Activated CD8-positive, alpha-beta memory T cell treated with anti-CD3 and anti-CD28 coated beads for 24 hours (primary cell): ENCODE data around the gene SLC14A1.

Source experiments
- DNase-seq: peaks from one replicate; pipeline ENCODE4 v3.0.0-alpha.2; 2020

Gene SLC14A1

DNA sequence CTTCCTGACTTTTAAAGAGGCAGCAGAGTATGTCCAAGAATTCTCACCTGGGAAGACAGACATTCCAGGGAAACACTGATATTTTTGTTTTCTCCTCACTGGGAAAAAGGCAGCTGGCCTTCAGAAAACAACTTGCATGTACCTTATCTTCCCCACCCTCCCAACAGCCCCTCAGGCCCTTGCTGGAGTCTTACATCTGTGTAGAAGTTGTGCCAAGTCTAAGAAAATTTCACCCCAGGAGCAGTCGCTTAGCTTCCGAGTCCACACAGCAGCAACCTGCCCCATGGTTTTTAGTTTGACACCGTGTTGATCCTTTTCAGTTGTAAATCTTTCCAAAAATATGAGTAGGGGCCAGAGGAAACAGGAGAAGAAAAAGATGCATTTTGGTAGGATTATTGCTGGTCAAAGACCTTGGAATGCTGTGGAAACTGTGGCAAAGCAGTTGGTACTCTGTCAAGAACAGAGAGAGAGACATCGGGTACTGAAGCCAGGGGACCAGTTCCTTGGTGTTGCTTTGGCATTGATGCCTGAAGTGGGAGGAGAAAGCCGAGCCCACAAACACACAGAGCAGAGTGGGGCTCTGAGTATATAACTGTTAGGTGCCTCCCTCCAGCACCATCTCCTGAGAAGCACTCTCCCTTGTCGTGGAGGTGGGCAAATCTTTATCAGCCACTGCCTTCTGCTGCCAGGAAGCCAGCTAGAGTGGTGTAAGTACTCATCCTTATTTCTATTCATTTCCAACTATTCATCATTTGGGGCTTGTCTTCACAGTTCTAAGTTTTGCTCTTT, at the start of gene SLC14A1:
TSS of gene SLC14A1 (plus strand) at position 615 of the 789 bp plus-strand sequence. CDS start 6,140 bp downstream, outside the sequence.
- no peak for DNase-seq

DNA sequence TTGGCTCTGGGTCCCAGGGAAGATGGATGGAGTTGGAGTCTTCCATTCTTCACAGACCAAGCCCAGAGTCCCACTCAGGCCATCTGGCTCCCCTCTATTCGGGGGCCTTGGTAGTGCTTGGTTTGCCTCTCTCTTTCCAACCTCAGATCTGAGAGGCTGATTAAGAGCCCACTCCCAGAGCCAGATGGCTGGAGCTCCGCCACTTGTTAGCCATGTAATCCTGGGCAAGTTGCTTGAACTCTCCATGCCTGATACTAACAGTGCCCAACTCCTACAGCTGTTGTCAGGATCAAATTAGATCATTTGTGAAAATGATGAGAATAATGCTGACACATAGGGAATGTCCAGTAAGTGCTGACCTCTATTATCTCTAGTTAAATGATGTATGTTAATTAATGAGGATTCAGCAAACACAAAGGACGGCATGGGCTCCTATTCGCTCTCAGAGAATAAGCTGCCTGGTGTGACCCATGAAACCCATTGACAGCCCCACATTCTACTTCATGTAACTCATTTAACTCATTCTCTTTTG, 46.6 kb upstream of the SLC14A1 start:
- peak; percentile 24 for DNase-seq

DNA sequence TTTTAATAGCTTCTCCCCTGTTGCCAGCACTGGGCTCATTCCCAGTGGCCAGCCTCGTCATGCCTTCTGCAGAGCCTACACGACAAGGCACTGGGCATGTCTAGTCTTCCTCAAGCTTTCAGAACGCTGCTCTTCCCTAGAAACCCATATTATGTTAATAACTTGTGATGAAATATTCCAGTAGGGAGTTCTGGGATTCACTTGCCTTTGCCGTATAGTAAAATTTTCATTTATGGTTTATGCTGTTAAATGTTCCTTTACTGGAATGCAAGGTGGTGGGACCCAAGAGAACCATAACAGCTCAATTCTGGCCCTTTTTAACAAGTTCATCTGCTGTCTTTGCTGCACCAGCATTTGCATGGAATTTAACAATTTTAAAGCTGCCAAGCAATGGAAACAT, 45.5 kb upstream of the SLC14A1 start:
- no peak for DNase-seq

DNA sequence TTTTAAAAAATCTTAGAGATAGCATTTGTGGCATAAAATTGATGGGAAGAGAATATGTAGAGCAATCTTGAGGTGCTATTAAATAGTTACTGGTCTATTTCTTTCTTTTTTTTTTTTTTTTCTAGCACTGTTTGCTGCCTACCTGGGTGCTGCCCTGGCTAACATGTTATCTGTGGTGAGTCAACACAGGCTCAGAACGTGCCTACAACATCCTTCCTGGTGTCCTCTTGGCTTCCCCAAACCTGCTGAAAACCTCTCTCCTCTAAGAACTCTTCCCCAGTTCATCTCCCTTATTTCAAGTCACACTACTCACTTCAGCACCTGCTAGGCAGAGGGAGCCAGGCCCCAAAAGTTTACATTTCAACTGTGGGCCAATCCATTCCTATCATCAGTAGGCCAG, 45.1 kb upstream of the SLC14A1 start:
- DNase-seq: peak; percentile 28

DNA sequence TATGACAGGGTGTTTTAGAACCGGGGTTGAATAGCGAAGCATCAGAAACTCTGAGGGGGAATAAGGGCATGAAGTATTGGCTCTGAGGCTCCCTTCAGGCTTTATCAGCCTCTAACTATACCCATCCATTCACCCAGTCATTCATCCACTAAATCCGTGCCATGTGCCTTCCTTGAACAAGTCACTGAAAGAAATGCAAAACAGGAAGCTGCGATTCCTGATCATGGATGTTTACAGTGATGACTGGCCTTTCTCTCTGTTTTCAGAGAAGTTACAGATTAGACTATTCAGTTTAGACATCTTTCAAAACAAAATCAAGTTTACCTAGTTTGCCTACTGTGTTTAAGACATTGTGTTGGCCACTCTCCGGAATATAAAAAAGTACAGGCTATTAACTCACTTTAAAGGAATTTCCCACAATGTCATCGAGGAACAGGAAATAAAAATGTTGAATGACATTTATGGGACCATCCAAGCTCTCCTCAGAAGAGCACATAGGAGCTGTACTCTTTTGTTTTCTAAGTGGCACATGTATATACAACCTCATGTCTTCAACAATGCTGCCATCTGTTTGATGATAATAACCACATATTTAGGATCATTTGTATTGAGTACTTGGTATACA, 43.8 kb upstream of the SLC14A1 start:
- peak; percentile 11 for DNase-seq

DNA sequence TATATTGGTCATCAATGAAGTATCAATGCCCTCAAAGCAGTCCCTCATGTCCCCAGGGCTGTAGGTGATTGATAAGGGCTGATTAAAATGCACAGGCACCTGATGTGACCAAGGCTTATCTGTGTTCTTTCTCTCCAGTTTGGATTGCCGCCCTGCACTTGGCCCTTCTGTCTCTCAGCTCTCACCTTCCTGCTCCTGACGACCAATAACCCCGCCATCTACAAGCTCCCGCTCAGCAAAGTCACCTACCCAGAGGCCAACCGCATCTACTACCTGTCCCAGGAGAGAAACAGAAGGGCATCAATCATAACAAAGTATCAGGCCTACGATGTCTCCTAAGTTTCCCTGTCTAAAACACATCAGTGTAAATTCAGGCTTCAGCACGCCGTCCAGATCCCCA, 41.8 kb upstream of the SLC14A1 start:
- peak; percentile 52 for DNase-seq

DNA sequence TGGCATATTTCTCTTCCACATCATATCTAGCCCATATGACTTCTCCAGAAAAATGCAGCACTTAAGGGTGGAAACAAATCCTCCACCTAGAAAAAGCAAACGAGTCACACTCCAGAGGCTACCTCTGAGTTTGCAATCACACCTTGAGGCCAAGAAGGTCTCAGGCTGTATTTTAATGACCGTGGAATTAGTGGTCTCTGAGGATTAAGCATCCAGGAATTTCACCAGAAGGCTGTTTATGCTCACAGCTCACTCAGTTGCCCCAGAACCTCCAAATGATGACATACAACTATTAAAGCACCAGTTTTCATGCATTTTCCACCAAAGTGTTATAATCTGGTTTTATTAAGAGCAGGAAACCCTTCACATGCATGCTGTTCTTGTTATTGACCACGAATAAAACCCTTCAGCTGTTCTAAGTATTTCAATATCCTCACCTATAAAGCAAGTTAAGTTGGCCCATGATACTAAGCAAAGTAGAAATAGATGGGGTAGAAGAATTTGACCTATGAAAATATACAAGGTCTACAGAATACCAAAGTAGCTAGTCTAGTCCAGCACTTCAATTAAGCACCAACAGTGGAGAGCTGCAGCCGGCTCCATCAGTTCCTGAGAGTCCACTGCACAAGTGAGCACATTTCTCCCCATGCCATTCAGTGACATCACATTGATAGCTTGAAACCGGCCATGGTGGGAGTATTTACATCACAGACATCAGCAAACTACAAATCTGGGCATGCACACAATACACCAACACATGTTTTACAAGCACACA, 39.5 kb upstream of the SLC14A1 start:
- no peak for DNase-seq

DNA sequence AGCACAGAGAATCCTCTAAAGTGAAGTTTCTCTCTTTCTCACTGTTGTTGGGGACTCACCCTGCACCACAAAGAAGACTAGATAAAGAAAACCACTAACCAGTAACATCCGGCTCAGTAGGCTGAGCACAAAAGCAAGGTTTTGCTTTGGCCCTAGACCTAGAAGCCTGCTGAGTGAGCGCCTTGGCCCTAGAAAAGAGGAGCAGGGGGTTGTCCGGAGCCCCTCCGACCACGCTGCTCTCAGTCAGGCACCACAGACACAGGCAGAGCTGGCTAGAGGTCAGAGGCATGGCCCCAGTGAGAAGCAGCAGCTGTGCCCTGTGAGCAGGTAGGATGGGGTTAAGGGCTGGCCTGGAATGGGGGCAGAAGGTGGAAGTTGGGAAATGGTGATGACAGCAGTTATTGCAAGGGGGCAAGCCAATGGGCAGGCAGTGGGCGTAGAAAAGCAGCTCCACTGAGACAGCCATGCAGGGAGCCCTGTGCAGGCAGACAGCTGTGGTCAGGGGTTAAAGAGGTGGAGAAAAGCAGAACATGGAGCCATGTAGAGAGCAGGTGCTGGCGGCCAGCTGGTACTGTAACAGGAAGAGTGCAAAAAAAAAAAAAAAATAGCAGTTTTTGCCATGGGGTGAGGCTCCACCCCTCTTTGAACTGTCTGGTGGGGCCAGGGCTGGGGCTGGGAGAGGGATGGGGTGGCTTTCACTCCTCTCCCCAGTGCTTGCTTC, 36.9 kb upstream of the SLC14A1 start:
- peak; percentile 76 for DNase-seq

DNA sequence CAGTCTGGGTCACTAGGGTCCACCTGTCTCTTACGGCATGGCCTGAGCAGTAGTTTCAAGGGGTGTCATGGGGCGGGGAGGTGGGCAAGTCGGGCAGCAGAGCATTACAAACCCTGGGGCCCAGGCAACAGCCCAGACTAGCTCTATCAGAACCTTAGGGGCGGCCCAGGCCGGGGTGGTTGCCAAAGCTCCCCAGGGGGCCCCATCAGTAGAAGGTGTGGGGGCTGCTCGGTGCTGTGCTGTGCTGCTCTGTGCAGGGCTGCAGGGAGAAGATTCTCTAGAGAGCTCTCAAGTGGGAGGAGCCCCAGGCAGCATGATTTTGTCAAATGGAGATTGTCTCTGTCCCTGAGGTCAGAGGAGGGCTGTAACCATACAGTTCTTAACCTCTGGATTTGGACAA, 36.4 kb upstream of the SLC14A1 start:
- DNase-seq: peak; percentile 67

DNA sequence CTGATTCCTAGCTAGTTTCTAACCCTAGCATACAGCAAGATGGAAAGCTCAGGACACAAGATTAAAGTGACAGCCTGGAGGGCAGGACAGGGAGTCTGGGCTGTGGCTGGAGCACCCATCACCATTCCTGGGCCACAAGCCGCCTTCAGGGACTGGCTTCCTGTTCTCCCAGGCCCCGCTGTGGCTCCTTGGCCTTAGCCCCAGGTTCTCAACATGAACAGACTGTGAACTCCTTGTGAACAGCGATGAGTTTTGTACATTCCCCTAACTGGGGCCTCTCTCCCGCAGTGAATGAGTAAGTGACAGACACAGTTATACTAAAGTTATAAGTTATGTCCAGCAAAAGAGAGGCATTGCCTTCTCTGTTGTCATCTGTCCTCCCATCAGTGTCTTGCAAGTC, 35.9 kb upstream of the SLC14A1 start:
- DNase-seq: no peak

DNA sequence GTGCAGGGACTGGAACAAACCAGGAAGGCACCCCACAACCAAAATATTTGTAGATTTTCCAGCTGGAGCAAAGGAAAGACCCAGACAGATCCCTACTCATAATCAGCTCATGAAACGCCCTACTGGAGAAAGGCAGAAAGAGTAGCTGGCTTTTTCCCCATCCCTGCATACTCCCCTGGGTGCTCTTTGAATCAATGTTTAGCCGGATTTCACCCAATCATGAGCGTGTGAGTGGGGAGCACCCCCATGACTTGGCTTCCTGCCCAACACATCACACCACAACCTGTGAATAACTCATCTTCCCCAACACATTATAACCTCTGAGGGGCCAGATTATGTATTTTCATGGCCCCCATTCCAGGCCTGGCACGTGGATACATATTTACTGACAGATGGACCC, 35.1 kb upstream of the SLC14A1 start:
- peak; percentile 81 for DNase-seq

DNA sequence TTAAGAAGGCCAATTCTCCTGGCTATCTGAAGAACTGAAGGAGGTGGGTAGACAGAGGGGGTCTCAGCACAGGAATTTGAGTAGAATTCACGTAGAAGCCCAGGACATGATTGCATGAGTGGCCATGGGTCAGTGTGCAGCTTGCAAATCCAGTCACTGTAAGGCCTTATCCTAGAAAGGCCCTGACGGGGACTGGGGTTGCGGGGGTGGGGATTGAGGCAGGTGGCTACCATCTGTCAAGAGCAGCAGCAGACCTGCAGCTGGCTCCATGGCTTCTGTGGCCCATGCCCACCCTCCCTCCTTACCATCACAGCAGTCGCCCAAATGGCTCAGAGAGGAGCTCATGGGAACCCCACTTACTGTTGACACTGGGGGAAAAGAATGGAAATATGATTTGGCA, 34.6 kb upstream of the SLC14A1 start:
- DNase-seq: no peak

DNA sequence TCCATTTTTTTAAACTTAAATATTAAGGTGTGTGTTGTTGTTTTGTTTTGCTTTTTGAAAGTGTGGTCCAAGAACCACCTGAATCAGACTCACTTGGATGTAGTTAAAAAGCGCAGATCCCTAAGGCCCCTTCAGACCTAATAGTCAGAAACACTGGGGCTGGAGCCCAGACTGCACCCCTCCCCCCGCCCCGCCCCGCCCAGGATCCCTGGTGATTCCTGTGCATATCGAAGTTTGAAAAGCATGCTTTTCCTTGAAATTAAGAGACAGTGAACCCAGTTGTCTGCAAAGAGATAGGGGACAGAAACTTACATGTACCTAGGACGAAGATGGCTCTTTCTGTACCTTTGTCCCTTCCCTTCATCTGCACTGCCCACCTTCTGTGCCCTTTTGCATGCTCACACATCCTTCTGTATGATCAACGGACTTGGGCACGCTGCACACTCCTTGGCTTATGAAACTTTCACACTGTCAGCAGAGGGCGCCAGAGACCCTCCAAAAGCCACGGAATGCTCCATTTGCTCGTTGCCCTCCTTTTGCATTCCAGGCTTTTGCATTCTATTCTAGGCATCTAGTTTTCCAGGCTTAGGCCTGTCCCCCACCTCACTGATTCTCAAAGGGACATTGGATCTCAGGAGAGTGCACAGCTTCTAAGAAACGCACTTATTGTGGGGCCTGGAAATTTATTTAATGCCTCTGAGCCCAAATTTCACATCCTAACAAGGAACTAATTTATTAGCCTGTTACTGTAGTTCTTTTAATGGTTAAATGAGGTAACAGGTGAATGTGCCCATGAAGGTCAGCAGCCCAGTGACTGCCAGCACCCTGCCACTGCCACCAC, 32.8 kb upstream of the SLC14A1 start:
- DNase-seq: peak; percentile 91

DNA sequence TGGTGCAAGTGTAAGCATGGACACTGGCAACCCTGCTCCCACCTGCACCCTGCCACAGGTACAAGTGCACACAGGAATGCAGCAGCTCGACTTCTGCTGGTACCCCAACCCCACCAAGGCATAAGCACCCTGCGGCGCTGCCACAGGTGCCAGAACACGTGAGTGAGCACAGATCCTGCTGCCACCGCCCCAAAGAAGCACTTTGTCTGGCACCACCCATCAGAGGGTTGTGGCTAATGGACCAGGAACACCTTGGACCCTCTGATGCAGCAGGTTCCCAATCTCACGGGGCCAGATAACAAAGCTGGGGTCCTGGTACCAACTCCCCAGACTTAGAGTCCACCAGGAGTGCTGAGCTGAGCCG, 32.2 kb upstream of the SLC14A1 start:
- no peak for DNase-seq

DNA sequence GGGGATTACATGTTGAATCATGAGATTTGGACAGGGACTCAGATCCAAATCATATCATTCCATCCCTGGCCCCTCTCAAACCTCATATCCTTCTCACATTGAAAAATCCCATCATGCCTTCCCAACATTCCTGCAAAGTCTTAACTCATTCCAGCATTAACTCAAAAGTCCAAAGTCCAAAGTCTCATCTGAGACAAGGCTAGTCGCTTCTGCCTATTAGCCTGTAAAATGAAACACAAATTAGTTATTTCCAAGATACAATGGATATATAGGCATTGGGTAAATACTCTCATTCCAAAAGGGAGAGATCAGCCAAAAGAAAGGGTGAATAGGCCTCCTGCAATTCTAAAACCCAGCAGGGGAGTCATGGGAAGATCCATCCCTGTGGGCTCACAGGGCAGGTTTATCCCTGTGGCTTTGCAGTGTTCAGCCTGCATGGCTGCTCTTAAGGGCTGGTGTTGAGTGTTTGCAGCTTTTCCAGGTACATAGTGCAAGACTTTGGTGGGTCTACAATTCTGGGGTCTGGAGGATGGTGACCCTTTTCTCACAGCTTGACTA, 21.2 kb upstream of the SLC14A1 start:
- DNase-seq: no peak

DNA sequence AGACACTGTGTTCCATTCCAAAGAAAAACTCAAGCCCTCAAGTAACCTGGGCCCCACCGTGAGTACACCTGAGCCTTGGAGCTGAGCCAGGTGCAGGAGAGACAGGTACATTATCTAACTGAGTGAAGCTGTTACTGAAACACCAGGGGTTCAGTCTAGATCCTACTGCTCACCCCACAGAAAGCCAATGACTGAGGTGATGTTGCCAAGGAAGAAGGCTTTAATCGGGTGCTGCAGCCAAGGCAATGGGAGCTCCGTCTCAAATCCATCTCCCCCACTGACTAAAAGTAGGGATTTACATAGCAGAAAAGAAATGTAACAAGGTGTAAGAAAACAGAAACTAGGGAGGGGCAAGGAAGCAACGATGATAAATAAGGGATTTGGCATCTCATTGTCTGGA, 15.2 kb upstream of the SLC14A1 start:
- no peak for DNase-seq

DNA sequence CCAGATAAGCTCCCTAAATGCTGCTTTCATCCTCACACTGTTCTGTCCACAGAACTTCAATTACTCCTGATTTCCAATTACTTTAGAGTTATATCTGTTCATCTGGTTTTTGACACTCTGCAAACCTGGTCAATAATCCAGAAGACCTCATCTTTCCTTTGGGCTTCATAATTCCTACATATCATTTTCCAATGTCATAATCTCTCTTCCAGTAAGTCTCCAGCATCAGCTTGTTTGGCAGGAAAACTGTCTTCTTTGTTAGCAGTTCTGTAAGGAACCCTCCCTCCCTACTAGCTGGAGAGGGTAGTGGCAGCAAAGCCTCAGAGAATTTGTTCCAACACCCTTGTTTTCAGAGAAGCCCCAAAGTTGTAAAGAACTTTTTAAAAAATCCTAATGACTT, 11.9 kb upstream of the SLC14A1 start:
- DNase-seq: no peak

DNA sequence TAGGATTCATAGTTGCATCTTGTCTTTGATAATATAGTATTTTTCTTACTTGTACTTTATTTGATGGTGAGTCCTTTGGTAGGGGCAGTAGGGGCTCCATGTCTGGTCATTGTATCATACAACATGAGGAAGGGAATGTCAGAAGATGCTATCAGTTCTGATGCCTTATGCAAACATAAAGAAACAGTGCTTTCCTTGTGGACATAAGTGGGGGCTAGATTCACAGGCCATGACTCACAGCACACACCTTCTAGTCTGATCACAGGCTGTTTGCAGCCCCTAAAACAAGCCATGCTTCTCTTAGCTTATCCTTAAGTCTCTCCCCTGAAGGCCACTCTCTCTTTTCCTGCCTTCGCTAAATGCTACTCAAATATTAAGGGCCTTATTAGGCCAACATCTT, 10.7 kb upstream of the SLC14A1 start:
- DNase-seq: no peak

DNA sequence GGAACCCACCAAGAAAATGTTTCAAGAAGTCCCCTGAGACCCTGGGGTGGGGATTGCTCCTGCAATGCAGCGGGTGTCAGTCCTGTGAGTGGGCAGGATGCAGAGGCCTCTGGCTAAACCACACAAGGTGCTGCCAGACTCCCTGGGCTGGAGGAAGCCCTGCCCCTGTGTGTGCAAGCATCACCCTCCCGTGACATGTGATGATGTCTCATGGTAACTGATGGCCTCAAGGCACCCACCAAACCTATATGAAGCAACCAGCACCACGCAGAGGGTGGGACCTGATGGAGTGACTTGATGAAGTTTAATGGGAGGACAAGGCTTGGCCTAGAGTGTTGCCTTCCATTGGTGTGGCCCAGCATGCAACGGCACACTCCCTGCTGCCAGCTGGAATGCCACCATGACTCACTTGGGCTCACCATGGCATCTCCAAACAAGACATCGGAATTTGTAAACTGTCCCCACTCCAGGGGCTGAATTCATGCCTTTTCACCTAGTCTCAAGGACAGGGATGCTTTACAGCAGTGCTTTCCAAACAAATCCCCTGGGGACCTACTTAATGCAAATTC, 8.7 kb upstream of the SLC14A1 start:
- no peak for DNase-seq

DNA sequence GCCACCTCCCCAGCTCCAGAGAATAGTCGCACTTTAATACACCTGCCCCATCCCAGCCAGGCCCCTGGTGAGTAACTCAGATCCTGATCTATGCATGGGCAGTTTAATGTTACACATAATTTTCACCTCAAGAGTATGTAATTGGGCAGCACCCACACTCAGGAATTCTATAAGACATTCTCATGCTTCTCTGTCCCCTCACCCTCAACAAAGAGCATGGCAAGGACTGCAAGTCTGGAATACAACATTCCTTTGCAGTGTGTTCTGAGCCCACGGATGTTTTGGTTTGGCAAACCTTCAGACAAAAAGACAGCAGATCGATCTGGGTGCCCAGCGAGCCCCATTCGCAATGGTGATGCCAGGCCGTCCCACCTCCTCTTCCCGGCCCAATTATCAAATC, 4.9 kb upstream of the SLC14A1 start:
- no peak for DNase-seq

DNA sequence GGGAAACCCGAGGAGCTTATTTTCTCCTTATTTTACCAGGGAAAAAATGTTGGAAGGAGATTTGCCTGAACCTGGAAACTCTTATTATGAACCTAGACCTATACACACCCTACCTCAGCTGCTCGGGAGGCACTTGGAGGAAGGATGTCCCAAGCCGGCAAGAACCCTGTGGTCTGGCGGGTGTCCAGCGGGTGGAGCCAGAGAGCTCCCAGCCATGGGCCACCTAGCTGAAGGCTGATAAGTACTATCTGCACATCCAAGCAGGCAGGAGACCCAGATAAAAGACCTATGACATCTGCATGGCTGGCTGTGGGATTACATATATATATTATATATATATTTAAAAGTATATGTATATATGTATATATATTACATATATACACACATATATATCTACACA, 1.1 kb upstream of the SLC14A1 start:
- peak; percentile 87 for DNase-seq
